Spleen (tissue), 7 donors: ENCODE measurements around the gene BRS3.

Source experiments
- POLR2A ChIP-seq, 3 donors: fragments of 450-650 bp; IDR thresholded peaks; one replicate each; pipeline ENCODE4 v1.5.1; 2017; ENCODE audit warnings: antibody characterized with exemption in 3 of 3, mild to moderate bottlenecking in 1 of 3
- TF ChIP-seq, protein P1 (sequence below), 11 experiments: fragments of 200-600 bp in 7 of 11; fragments of 450-650 bp in 4 of 11; sonication (generic) in 4 of 11; IDR thresholded peaks in 8 of 11; conservative IDR thresholded peaks in 3 of 11; 1 replicate in 7 of 11; 2 replicates in 4 of 11; pipeline versions ENCODE4 v1.4.0 to v1.8.0; 2016 to 2021; ENCODE audit warnings: antibody characterized with exemption in 11 of 11, inconsistent platforms in 4 of 11, mild to moderate bottlenecking in 1 of 11
- donor health status: DM: no; HTN: no; CAD: no; lungs with moderate emphysema.
- donor health status: DM: no; HTN: no; CAD: no.
- donor health status: DM: no; HTN: no; CAD: no.

DNA sequence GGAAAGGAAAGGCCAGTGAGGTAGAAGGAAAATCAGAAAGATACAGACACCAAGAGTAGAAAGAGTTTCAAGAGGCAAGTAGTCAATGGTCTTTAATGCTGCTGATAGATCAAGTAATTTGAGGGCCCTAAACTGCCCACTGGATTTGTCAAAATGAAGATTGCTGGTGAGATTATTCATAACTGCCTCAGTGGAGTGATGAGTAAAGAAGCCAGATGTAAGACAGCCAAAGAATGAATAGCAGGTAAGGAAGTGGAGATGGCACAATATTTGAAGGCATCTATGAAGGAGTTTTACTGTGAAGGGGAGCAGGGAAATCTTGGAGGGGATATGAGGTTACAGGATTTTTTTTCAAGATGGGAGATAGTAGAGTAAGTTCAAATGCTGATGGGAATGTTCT, 39.8 kb upstream of the BRS3 start:
- TF ChIP-seq, protein P1, sequence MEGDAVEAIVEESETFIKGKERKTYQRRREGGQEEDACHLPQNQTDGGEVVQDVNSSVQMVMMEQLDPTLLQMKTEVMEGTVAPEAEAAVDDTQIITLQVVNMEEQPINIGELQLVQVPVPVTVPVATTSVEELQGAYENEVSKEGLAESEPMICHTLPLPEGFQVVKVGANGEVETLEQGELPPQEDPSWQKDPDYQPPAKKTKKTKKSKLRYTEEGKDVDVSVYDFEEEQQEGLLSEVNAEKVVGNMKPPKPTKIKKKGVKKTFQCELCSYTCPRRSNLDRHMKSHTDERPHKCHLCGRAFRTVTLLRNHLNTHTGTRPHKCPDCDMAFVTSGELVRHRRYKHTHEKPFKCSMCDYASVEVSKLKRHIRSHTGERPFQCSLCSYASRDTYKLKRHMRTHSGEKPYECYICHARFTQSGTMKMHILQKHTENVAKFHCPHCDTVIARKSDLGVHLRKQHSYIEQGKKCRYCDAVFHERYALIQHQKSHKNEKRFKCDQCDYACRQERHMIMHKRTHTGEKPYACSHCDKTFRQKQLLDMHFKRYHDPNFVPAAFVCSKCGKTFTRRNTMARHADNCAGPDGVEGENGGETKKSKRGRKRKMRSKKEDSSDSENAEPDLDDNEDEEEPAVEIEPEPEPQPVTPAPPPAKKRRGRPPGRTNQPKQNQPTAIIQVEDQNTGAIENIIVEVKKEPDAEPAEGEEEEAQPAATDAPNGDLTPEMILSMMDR (IDR thresholded peaks at IDR 0.05 in 8 of 11, conservative IDR thresholded peaks at IDR 0.05 in 3 of 11) = no peak
- TF ChIP-seq POLR2A (IDR thresholded peaks at IDR 0.05) = no peak
